Fibroblast of lung (primary cell): ENCODE measurements around the gene MAP3K8.

ENCODE experiments used
- CTCF ChIP-seq, 2 donors: IDR thresholded peaks in 1 of 2; conservative IDR thresholded peaks in 1 of 2; 1 replicate in 1 of 2; 2 replicates in 1 of 2; pipeline ENCODE4 v1.5.1; 2011 to 2012; ENCODE audit warnings: low read length in 2 of 2, control low read depth in 1 of 2, inconsistent platforms in 1 of 2, low read depth in 1 of 2, mild to moderate bottlenecking in 1 of 2
- EZH2 ChIP-seq: IDR thresholded peaks from 2 replicates; pipeline ENCODE4 v1.5.1; 2012; ENCODE audit warnings: low read length, control low read depth, mild to moderate bottlenecking; ENCODE audit errors: missing control alignments

GRCh38 chr10:30502266-30503060, 68.5 kb downstream of the MAP3K8 start:
- TF ChIP-seq CTCF (conservative IDR thresholded peaks at IDR 0.05 in 1 of 2, IDR thresholded peaks at IDR 0.05 in 1 of 2; ENCODE audit: low read depth in 1 of 2, low read length in 2 of 2): no peak
- no peak for TF ChIP-seq EZH2
